AG04449 (cell line): Measurements from ENCODE around the gene KHK.

Experiments used
- CTCF ChIA-PET: fragments of 350-600 bp; formaldehyde crosslinking; extraction: SDS; loops from one replicate; lab custom pipeline; 2021; ENCODE audit warnings: antibody characterized with exemption; lab: Yijun Ruan, JAX
- POLR2A ChIA-PET: fragments of 400-600, 350-600 bp; formaldehyde crosslinking; extraction: SDS; loops from one replicate; lab custom pipeline; 2020; ENCODE audit warnings: antibody characterized with exemption, inconsistent platforms; lab: Yijun Ruan, JAX
- DNase-seq: peaks from one replicate; pipeline ENCODE4 v3.0.0-alpha.2; 2010; ENCODE audit warnings: low read depth, low spot score
- H3K4me3 ChIP-seq: 2 replicates; pipeline ENCODE4 v1.5.1; 2011; ENCODE audit warnings: low read depth, mild to moderate bottlenecking, control low read depth, low read length
- CTCF ChIP-seq: IDR thresholded peaks from one replicate; pipeline ENCODE4 v1.5.1; 2011; ENCODE audit warnings: mild to moderate bottlenecking, moderate library complexity, low read length, control low read depth, inconsistent platforms; ENCODE audit not compliant: insufficient read depth; ENCODE audit errors: missing control alignments

KHK gene

GRCh38 chr2:27136751-27137150 lies 50.2 kb downstream of the KHK start:
- no peak for DNase-seq
- POLR2A ChIA-PET: interaction anchor here (0.6 kb wide), 1 partner anchor 64 kb away, joined by 3 read pairs; no protein-coding TSS in a partner anchor
- CTCF ChIA-PET: interaction anchor here (0.7 kb wide), 1 partner anchor 58 kb away, joined by 3 read pairs; no protein-coding TSS in a partner anchor
- no peak overlapping the region for H3K4me3 ChIP-seq
- TF ChIP-seq CTCF: no peak

- TF ChIP-seq CTCF: no peak
- DNase-seq: no peak
- POLR2A ChIA-PET: no interaction called here
- CTCF ChIA-PET: no interaction called here
- no peak overlapping the region for H3K4me3 ChIP-seq
These were observed 50.9 kb downstream of the KHK start for GRCh38 chr2:27137322-27137935.

- POLR2A ChIA-PET: no interaction called here
- DNase-seq: no peak
- no peak overlapping the region for H3K4me3 ChIP-seq
- CTCF ChIA-PET: interaction anchor here (1.5 kb wide), 1 partner anchor 32 kb away, joined by 3 read pairs; no protein-coding TSS in a partner anchor
- TF ChIP-seq CTCF: no peak
These were observed 51.5 kb downstream of the KHK start for GRCh38 chr2:27138111-27138510.

- TF ChIP-seq CTCF: no peak
- POLR2A ChIA-PET: no interaction called here
- CTCF ChIA-PET: interaction anchor here (1.5 kb wide), 1 partner anchor 31 kb away, joined by 3 read pairs; no protein-coding TSS in a partner anchor
- DNase-seq: no peak
- no peak within 1 kb of the TSS for H3K4me3 ChIP-seq
These were observed 52.7 kb downstream of the KHK start, which contains the start of gene PRR30 for GRCh38 chr2:27139310-27139709. PRR30 (minus strand) TSS chr2:27139410; CDS start chr2:27138329, 1,081 bp downstream.

GRCh38 chr2:27143285-27143684 lies 56.7 kb downstream of the KHK start:
- ChIA-PET CTCF (interaction anchor here (1.3 to 1.6 kb wide), 2 partner anchors 15 to 23 kb away, joined by 3 read pairs; no protein-coding TSS in a partner anchor), POLR2A (no interaction called here)
- no peak for TF ChIP-seq CTCF
- H3K4me3 ChIP-seq: no peak overlapping the region
- DNase-seq: no peak

- POLR2A ChIA-PET: no interaction called here
- no peak overlapping the region for H3K4me3 ChIP-seq
- CTCF ChIA-PET: interaction anchor here (0.6 to 8.2 kb wide), 2 partner anchors 12 to 25 kb away, joined by 3 to 56 read pairs; no protein-coding TSS in a partner anchor
- TF ChIP-seq CTCF: no peak
- no peak for DNase-seq
These were observed 59.1 kb downstream of the KHK start for GRCh38 chr2:27145682-27146081.
